ENCODE measurements around the gene RALA. TPM values are rescaled to one million over a fixed set of nuclear protein-coding genes. Genes with fewer than 3 reads are reported as not detected.

RALA gene, protein sequence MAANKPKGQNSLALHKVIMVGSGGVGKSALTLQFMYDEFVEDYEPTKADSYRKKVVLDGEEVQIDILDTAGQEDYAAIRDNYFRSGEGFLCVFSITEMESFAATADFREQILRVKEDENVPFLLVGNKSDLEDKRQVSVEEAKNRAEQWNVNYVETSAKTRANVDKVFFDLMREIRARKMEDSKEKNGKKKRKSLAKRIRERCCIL
- total RNA-seq, result 10 to 100 TPM; 14.0 to 26.8 (median 17.9) TPM

DNA sequence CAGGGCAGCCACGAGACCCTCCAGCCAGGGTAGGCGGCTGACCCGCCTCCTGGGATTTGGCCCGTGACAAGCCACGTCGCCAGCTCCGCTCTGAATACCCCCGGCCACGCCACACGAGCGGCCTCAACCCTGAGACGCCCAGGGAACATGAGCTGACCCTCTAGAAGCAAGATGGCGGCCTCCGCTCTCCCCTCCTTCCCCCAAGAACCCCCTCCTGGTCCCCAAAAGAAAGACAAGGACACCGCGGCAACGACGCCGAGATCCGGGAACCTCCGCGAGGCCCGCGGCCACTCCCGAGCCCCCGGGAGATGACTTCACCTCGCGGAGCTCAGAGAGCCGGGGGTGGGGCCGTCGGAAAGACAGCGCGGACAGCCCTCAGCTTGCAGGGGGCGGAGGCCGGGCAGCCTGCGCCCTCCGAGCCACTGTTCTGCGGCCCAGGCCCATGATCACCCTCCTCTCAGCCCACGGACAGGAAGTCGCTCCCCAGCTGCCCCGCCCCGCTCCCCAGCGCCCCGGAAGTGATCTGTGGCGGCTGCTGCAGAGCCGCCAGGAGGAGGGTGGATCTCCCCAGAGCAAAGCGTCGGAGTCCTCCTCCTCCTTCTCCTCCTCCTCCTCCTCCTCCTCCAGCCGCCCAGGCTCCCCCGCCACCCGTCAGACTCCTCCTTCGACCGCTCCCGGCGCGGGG is at the start of gene RALA:
Gene RALA (plus strand): TSS at position 526 of the 685 bp plus-strand sequence. CDS start 63,096 bp downstream, outside the sequence.
- peak; percentile 98 for ATAC-seq (ENCODE audit: low FRiP score)

DNA sequence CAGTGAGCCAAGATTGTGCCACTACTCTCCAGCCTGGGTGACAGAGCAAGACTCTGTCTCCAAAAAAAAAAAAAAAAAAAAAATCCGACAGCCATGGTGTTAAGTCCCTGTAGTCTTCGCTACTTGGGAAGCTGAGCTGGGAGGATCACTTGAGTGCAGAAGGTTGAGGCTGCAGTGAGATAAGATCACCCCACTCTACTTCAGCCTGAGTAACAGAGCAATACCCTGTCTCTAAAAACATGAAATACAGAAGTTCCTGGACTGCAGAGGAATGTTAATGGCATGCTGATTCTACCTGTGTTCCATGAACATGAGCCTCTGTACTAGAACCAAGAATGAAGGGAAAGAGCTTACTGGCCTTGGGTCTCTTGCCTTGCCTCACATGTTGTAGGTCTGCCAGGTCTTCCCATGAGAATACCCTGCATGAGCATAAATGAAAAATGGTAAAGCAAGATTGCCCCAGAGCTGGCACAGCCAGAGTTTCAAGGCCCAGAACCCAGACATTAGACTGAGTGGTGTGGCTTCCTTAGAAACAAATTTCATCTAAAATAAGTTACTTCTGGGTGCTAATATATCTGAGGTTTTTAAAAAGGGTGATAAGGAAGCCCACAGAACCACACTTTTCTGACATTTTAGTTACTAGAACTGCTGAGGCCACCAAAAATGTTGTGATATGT is 48.6 kb upstream of the RALA start:
- TF ChIP-seq, protein P1, sequence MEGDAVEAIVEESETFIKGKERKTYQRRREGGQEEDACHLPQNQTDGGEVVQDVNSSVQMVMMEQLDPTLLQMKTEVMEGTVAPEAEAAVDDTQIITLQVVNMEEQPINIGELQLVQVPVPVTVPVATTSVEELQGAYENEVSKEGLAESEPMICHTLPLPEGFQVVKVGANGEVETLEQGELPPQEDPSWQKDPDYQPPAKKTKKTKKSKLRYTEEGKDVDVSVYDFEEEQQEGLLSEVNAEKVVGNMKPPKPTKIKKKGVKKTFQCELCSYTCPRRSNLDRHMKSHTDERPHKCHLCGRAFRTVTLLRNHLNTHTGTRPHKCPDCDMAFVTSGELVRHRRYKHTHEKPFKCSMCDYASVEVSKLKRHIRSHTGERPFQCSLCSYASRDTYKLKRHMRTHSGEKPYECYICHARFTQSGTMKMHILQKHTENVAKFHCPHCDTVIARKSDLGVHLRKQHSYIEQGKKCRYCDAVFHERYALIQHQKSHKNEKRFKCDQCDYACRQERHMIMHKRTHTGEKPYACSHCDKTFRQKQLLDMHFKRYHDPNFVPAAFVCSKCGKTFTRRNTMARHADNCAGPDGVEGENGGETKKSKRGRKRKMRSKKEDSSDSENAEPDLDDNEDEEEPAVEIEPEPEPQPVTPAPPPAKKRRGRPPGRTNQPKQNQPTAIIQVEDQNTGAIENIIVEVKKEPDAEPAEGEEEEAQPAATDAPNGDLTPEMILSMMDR (IDR thresholded peaks at IDR 0.05), result no peak
- ATAC-seq (ENCODE audit: low FRiP score) (no peak), DNase-seq (ENCODE audit: low spot score) (no peak)

More for the DNA sequence above, at the start of gene RALA:
- DNase-seq (ENCODE audit: low spot score), result peak; percentile 72
- TF ChIP-seq, protein P1 (IDR thresholded peaks at IDR 0.05), result no peak

DNA sequence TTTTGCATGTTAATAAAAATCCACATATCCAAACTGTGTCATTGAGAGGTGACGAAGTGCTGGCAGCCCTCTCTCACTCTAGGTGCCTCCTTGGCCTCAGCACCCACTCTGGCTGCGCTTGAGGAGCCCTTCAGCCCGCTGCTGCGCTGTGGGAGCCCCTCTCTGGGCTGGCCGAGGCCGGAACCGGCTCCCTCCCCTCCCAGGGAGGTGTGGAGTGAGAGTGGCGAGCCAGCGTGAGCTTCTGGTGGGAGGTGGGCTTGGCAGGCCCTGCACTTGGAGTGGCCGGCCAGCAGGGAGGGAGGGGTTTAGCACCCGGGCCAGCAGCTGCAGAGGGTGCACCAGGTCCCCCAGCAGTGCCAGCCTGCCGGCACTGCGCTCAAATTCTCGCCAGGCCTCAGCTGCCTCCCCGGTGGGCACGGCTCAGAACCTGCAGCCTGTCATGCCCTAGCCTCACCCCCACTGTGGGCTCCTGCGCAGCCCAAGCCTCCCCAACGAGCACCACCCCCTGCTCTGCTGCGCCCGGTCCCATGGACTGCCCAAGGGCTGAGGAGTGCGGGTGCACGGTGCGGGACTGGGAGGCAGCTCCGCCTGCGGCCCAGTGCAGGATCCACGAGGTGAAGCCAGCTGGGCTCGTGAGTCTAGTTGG is 46.0 kb upstream of the RALA start:
- no peak for DNase-seq (ENCODE audit: low spot score)
- ATAC-seq (ENCODE audit: low FRiP score), result no peak
- TF ChIP-seq, protein P1 (IDR thresholded peaks at IDR 0.05), result no peak

DNA sequence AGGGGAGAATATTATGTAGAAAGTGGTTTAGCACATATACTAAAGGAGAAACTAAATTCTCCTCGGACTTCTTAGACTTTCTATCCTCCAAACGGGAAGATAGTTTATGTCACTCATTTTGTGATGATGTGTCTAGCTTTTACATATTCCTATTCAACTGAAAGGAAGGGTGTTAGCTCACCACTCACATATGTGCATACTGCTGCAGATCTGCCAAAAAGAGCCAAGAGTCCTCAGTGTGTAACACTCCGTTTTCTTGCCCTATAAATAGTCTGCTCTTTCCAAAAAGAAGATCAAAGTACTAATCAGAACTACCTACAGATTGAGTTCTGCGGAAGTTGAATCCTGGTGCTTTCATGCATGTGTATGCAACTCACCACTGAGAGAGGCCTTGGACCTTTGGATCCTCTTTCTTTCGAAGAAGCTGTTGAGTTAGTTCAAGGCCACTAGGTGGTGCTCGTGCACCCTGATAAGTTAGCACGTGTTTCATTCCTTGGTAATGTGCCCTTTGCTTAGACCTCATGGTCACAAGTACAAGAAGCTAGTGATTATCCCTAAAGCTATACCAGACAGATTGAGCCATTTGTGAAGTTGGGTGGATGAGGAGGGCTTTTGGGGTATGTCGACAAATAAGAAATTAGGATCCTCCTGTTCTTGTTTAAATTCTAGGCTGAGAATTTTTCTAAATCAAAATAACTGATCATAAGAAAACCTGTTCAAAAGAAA is 43.1 kb upstream of the RALA start:
- ATAC-seq (ENCODE audit: low FRiP score) (peak; percentile 85), DNase-seq (ENCODE audit: low spot score) (peak; percentile 66)
- TF ChIP-seq, protein P1 (IDR thresholded peaks at IDR 0.05), result peak in 1 of 3 donors; percentile 64

DNA sequence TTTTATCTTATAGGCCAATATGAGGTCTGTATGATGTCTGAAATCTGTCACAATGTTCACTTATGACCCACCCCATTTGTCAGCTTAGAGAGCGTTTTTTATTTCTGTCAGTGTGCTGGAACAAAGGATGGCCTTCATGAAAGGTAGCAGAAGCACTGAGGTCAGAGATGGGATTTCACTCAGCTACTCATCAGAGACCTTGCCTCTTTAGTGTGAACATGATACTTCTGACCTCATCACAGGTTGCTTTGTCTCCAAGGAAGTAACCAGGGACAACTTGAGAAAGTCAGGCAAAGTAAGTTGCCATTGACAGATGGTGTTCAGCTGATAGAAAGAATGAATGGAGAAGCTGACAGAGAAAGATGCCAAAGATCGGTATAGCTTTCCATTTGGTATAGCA is 40.8 kb upstream of the RALA start:
- TF ChIP-seq, protein P1 (IDR thresholded peaks at IDR 0.05), result no peak
- ATAC-seq (ENCODE audit: low FRiP score) (no peak), DNase-seq (ENCODE audit: low spot score) (no peak)

DNA sequence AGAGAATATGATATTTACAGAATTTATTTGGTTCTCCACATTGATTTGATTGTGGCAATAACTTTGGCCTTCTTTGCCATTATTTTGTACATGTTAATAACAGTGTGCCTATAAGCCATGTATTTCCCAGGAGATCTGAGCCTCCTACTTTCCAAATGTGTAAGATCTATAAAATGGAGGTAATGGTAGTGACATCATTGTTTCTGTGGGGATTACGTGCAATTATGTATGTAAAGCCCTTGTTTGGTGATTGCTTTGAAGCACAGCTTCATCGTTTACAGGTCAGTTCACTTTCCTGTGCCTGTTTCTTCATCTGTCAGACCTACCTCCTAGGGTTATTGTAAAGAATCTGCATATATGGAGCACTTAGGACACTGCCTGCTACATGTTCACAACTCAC is 39.8 kb upstream of the RALA start:
- ATAC-seq (ENCODE audit: low FRiP score) (no peak), DNase-seq (ENCODE audit: low spot score) (no peak)
- TF ChIP-seq, protein P1 (IDR thresholded peaks at IDR 0.05), result no peak
